ENCODE data around the gene GPR146. TPM values are rescaled to one million over a fixed set of nuclear protein-coding genes. Genes with fewer than 3 reads are reported as not detected.
"Not testable (repeated sequence)": the region's sequence is repeated elsewhere in the genome, so short reads cannot be mapped to it uniquely, and the experiment has no call there.

Gene GPR146
- total RNA-seq, 1 experiment from 2014 or later: 2.9 TPM

DNA sequence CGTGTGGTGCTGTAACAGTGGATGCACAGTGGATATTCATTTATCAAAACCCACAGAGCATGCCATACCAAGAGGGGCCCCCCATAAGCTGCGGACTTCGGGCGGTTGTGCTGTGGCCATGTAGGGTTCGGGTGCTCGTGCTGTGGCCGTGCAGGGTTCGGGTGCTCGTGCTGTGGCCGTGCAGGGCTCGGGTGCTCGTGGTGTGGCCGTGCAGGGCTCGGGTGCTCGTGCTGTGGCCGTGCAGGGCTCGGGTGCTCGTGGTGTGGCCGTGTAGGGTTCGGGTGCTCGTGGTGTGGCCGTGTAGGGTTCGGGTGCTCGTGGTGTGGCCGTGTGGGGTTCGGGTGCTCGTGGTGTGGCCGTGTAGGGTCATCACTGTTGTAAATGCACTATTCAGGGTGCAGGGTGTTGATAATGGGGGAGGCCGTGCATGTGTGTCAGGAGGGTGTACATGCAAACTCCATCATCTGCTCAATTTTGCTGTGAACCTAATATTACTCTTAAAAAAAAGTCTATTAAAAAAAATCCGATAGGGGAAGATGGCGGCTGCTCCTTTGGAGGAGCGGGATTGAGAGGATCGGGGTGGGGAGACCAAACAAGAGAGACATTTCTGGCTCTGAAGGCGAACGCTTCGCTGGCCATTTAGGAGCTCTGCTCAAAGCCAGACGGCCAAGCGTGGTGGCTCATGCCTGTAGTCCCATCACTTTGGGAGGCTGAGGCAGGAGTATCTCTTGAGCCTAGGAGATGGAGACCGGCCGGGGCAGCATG is 8.0 kb upstream of the GPR146 start:
- H3K9me3 ChIP-seq (ENCODE audit: control insufficient read depth, insufficient read depth, low read depth, low read length); H3K27me3 ChIP-seq (ENCODE audit: control insufficient read depth, insufficient read depth, low read length); H3K4me3 ChIP-seq (ENCODE audit: low read depth in 2 of 2, low read length in 2 of 2); in situ Hi-C loops (cut with HindIII; ENCODE audit: low pct_unique_long_range_greater_than_20kb, low sequenced_read_pairs); ATAC-seq; BruUV-seq (replicated peaks); POLR2A ChIA-PET; DNase-seq (ENCODE audit: low read depth, low spot score); CTCF ChIA-PET; H3K4me1 ChIP-seq (ENCODE audit: control insufficient read depth, insufficient read depth, low read length); intact Hi-C loops (cut with micrococcal nuclease; ENCODE audit: unreplicated experiment); H3K36me3 ChIP-seq (ENCODE audit: control insufficient read depth, insufficient read depth, low read length); H3K27ac ChIP-seq (ENCODE audit: low read length): not testable (repeated sequence)

DNA sequence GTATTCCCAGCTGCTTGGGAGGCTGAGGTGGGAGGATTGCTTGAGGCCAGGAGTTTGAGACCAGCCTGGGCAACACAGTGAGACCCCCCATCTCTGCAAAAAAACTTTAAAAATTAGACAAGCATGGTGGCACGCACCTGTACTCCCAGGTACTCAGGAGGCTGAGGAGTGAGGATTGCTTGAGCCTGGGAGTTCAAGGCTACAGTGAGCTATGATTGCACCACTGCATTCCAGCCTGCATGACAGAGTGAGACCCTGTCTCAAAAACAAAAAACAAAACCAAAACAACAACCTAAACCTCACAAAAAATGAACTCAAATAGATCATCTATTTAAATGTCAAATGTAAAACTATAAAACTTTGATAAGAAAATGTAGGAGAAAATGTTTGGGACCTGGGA is 4.1 kb upstream of the GPR146 start:
- in situ Hi-C loops (cut with HindIII; ENCODE audit: low pct_unique_long_range_greater_than_20kb, low sequenced_read_pairs); intact Hi-C loops (cut with micrococcal nuclease; ENCODE audit: unreplicated experiment); ATAC-seq; H3K27me3 ChIP-seq (ENCODE audit: control insufficient read depth, insufficient read depth, low read length); BruUV-seq (replicated peaks); H3K27ac ChIP-seq (ENCODE audit: low read length); H3K9me3 ChIP-seq (ENCODE audit: control insufficient read depth, insufficient read depth, low read depth, low read length); DNase-seq (ENCODE audit: low read depth, low spot score); H3K4me3 ChIP-seq (ENCODE audit: low read depth in 2 of 2, low read length in 2 of 2); H3K36me3 ChIP-seq (ENCODE audit: control insufficient read depth, insufficient read depth, low read length); CTCF ChIA-PET: not testable (repeated sequence)
- POLR2A ChIA-PET: interaction anchor here (0.6 kb wide), 1 partner anchor 35 kb away, joined by 6 read pairs; no protein-coding TSS in a partner anchor
- peaks cover 36% of the 10 kb centered on the region for H3K4me1 ChIP-seq (ENCODE audit: control insufficient read depth, insufficient read depth, low read length)

DNA sequence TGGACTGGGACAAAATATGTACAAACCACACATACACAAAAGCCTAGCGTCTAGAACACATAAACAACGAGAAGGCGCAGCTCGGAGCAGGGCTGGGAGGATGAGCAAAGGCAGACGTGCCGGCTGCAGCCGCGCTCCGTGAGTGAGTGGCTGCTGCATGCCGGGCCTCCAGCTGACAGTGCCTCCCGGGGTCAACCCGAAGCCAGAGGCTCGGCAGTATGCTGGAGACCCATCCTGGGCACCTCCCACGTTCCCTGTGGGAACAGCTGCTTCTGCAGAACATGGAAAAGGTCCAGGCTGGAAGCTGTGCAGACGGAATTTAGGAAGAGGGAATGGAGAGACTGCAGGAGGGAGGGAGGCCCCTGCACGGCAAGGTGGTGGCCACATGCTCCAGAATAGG is 3.6 kb upstream of the GPR146 start:
- no TSS peak for BruUV-seq (replicated peaks)
- in situ Hi-C loops (cut with HindIII; ENCODE audit: low pct_unique_long_range_greater_than_20kb, low sequenced_read_pairs): no loop called here
- ChIA-PET CTCF (no interaction called here), POLR2A (no interaction called here)
- intact Hi-C loops (cut with micrococcal nuclease; ENCODE audit: unreplicated experiment): no loop called here
- no peak for ATAC-seq
- Histone ChIP-seq H3K27ac (ENCODE audit: low read length) (no peak overlapping the region), H3K4me1 (ENCODE audit: control insufficient read depth, insufficient read depth, low read length) (peaks cover 36% of the 10 kb centered on the region), H3K9me3 (ENCODE audit: control insufficient read depth, insufficient read depth, low read depth, low read length) (no peaks in the 10 kb centered on the region), H3K27me3 (ENCODE audit: control insufficient read depth, insufficient read depth, low read length) (no peaks in the 10 kb centered on the region), H3K4me3 (ENCODE audit: low read depth in 2 of 2, low read length in 2 of 2) (no peak overlapping the region), H3K36me3 (ENCODE audit: control insufficient read depth, insufficient read depth, low read length) (no peaks in the 10 kb centered on the region)
- TF ChIP-seq TCF7L2 (IDR thresholded peaks at IDR 0.05; ENCODE audit: low read depth, low read length) (no peak), SIN3A (IDR thresholded peaks at IDR 0.05; ENCODE audit: borderline replicate concordance, insufficient read depth, low read depth, low read length) (no peak), POLR2AphosphoS5 (IDR thresholded peaks at IDR 0.05; ENCODE audit: low read depth, low read length) (no peak)
- TF ChIP-seq, protein P1, sequence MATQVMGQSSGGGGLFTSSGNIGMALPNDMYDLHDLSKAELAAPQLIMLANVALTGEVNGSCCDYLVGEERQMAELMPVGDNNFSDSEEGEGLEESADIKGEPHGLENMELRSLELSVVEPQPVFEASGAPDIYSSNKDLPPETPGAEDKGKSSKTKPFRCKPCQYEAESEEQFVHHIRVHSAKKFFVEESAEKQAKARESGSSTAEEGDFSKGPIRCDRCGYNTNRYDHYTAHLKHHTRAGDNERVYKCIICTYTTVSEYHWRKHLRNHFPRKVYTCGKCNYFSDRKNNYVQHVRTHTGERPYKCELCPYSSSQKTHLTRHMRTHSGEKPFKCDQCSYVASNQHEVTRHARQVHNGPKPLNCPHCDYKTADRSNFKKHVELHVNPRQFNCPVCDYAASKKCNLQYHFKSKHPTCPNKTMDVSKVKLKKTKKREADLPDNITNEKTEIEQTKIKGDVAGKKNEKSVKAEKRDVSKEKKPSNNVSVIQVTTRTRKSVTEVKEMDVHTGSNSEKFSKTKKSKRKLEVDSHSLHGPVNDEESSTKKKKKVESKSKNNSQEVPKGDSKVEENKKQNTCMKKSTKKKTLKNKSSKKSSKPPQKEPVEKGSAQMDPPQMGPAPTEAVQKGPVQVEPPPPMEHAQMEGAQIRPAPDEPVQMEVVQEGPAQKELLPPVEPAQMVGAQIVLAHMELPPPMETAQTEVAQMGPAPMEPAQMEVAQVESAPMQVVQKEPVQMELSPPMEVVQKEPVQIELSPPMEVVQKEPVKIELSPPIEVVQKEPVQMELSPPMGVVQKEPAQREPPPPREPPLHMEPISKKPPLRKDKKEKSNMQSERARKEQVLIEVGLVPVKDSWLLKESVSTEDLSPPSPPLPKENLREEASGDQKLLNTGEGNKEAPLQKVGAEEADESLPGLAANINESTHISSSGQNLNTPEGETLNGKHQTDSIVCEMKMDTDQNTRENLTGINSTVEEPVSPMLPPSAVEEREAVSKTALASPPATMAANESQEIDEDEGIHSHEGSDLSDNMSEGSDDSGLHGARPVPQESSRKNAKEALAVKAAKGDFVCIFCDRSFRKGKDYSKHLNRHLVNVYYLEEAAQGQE (IDR thresholded peaks at IDR 0.05; ENCODE audit: insufficient read depth in 1 of 2, low read depth in 2 of 2, low read length in 1 of 2): no peak
- TF ChIP-seq, protein P2, sequence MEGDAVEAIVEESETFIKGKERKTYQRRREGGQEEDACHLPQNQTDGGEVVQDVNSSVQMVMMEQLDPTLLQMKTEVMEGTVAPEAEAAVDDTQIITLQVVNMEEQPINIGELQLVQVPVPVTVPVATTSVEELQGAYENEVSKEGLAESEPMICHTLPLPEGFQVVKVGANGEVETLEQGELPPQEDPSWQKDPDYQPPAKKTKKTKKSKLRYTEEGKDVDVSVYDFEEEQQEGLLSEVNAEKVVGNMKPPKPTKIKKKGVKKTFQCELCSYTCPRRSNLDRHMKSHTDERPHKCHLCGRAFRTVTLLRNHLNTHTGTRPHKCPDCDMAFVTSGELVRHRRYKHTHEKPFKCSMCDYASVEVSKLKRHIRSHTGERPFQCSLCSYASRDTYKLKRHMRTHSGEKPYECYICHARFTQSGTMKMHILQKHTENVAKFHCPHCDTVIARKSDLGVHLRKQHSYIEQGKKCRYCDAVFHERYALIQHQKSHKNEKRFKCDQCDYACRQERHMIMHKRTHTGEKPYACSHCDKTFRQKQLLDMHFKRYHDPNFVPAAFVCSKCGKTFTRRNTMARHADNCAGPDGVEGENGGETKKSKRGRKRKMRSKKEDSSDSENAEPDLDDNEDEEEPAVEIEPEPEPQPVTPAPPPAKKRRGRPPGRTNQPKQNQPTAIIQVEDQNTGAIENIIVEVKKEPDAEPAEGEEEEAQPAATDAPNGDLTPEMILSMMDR (IDR thresholded peaks at IDR 0.05): no peak
- DNase-seq (ENCODE audit: low read depth, low spot score): no peak

Data from Panc1 (cell line).